ENCODE results near the gene LMO7.

GRCh38 chr13:75679459-75679858 lies 43.3 kb downstream of the LMO7 start:
- TF ChIP-seq POLR2AphosphoS5 (IDR thresholded peaks at IDR 0.05) (no peak), CTCF (IDR thresholded peaks at IDR 0.05) (no peak)

Measured in breast epithelium (tissue), 3 donors.